HepG2 (cell line): Measurements from ENCODE around the gene SUOX. TPM values are rescaled to one million over a fixed set of nuclear protein-coding genes. Genes with fewer than 3 reads are reported as not detected.

Experiments used
- CCDC6 ChIP-seq: sonication (generic); formaldehyde crosslinking; IDR thresholded peaks from 2 replicates; pipeline ENCODE4 v1.8.1; 2022; ENCODE audit warnings: mild to moderate bottlenecking, missing genetic modification reagents, moderate library complexity
- CSRNP2 ChIP-seq: sonication (generic); formaldehyde crosslinking; conservative IDR thresholded peaks from 2 replicates; pipeline ENCODE4 v1.8.0; 2022; ENCODE audit warnings: low read depth, missing genetic modification reagents
- DMAP1 ChIP-seq: IDR thresholded peaks from 2 replicates; pipeline ENCODE4 v1.6.1; 2016
- ERF ChIP-seq: IDR thresholded peaks from 2 replicates; pipeline ENCODE4 v1.6.1; 2018; ENCODE audit warnings: missing biosample characterization, missing genetic modification reagents
- FOXK2 ChIP-seq: fragments of 450-650 bp; IDR thresholded peaks from 2 replicates; pipeline ENCODE4 v1.6.1; 2016
- GFI1 ChIP-seq: sonication (generic); formaldehyde crosslinking; IDR thresholded peaks from 2 replicates; pipeline ENCODE4 v1.5.0; 2020; ENCODE audit warnings: missing genetic modification reagents, mild to moderate bottlenecking, borderline replicate concordance
- KDM3A ChIP-seq: IDR thresholded peaks from 2 replicates; pipeline ENCODE4 v1.6.1; 2018; ENCODE audit warnings: low read depth, missing compliant biosample characterization
- KLF15 ChIP-seq: sonication (generic); formaldehyde crosslinking; IDR thresholded peaks from 2 replicates; pipeline ENCODE4 v1.8.1; 2023; ENCODE audit warnings: borderline replicate concordance, mild to moderate bottlenecking, inconsistent platforms, missing genetic modification reagents, mixed read lengths
- NFE2L2 ChIP-seq: fragments of 150-350 bp; IDR thresholded peaks from 2 replicates; pipeline ENCODE4 v1.6.1; 2014; ENCODE audit warnings: low read length
- PLSCR1 ChIP-seq: sonication (generic); formaldehyde crosslinking; IDR thresholded peaks from 2 replicates; pipeline ENCODE4 v1.5.0; 2020; ENCODE audit warnings: missing genetic modification reagents, mild to moderate bottlenecking, borderline replicate concordance
- SUZ12 ChIP-seq: fragments of 150-350 bp; IDR thresholded peaks from 2 replicates; pipeline ENCODE4 v1.6.1; 2014; ENCODE audit warnings: low read depth, low read length
- ZFP90 ChIP-seq: sonication (generic); formaldehyde crosslinking; IDR thresholded peaks from 2 replicates; pipeline ENCODE4 v1.8.0; 2022; ENCODE audit warnings: missing genetic modification reagents, mild to moderate bottlenecking, inconsistent platforms, borderline replicate concordance
- ZNF282 ChIP-seq: fragments of 450-650 bp; IDR thresholded peaks from 2 replicates; pipeline ENCODE4 v1.6.1; 2018; ENCODE audit not compliant: partially characterized antibody
- ZNF451 ChIP-seq: sonication (generic); formaldehyde crosslinking; IDR thresholded peaks from 2 replicates; pipeline ENCODE4 v1.5.0; 2020; ENCODE audit warnings: mild to moderate bottlenecking, missing genetic modification reagents
- ZNF530 ChIP-seq: sonication (generic); formaldehyde crosslinking; IDR thresholded peaks from 2 replicates; pipeline ENCODE4 v1.5.0; 2020; ENCODE audit warnings: low read depth, mild to moderate bottlenecking, missing genetic modification reagents
- ZNF558 ChIP-seq: sonication (generic); formaldehyde crosslinking; IDR thresholded peaks from 2 replicates; pipeline ENCODE4 v1.9.0; 2022; ENCODE audit warnings: mild to moderate bottlenecking, missing genetic modification reagents, borderline replicate concordance
- ZNF562 ChIP-seq: sonication (generic); formaldehyde crosslinking; IDR thresholded peaks from 2 replicates; pipeline ENCODE4 v1.8.0; 2022; ENCODE audit warnings: missing genetic modification reagents, borderline replicate concordance
- ZNF746 ChIP-seq: sonication (generic); formaldehyde crosslinking; IDR thresholded peaks from 2 replicates; pipeline ENCODE4 v1.8.0; 2022; ENCODE audit warnings: mild to moderate bottlenecking, missing genetic modification reagents
- ZSCAN25 ChIP-seq: sonication (generic); formaldehyde crosslinking; IDR thresholded peaks from 2 replicates; pipeline ENCODE4 v1.8.0; 2022; ENCODE audit warnings: mild to moderate bottlenecking, missing genetic modification reagents
- ZSCAN31 ChIP-seq: sonication (generic); formaldehyde crosslinking; IDR thresholded peaks from 2 replicates; pipeline ENCODE4 v1.5.0; 2020; ENCODE audit warnings: low read depth, mild to moderate bottlenecking, missing genetic modification reagents
- polyA plus RNA-seq, 8 experiments: library from polyadenylated mRNA; depleted of rRNA in 3 of 8; stranded (reverse) in 7 of 8; unstranded in 1 of 8; fragments of >200 nt; fragmentation: Illumina TruSeq in 4 of 8; extraction: Trizol in 4 of 8; gene quantifications; 2 replicates each; pipeline versions ENCODE4 v1.2.1 to v1.2.3, GENCODE V29; 2011 to 2016; ENCODE audit warnings: low read depth in 4 of 8, missing spikeins in 1 of 8, mixed read lengths in 1 of 8; ENCODE audit not compliant: insufficient read depth in 1 of 8
- total RNA-seq, 5 experiments: library from RNA; depleted of rRNA; stranded (reverse); fragments of >200 nt; fragmentation: Illumina TruSeq; extraction: Trizol; gene quantifications; 2 replicates each; pipeline ENCODE4 v1.2.3, GENCODE V29; 2016; ENCODE audit warnings: low read depth in 1 of 5
- TF ChIP-seq, protein P1 (sequence below): sonication (generic); formaldehyde crosslinking; IDR thresholded peaks from 2 replicates; pipeline ENCODE4 v1.5.0; 2020; ENCODE audit warnings: missing genetic modification reagents

The SUOX gene
- total and polyA plus RNA-seq, 2 of the 13 experiments (the other 11 are each of a cell fraction or from before 2014, with no cell fraction given), result 23.9 to 25.9 TPM

DNA sequence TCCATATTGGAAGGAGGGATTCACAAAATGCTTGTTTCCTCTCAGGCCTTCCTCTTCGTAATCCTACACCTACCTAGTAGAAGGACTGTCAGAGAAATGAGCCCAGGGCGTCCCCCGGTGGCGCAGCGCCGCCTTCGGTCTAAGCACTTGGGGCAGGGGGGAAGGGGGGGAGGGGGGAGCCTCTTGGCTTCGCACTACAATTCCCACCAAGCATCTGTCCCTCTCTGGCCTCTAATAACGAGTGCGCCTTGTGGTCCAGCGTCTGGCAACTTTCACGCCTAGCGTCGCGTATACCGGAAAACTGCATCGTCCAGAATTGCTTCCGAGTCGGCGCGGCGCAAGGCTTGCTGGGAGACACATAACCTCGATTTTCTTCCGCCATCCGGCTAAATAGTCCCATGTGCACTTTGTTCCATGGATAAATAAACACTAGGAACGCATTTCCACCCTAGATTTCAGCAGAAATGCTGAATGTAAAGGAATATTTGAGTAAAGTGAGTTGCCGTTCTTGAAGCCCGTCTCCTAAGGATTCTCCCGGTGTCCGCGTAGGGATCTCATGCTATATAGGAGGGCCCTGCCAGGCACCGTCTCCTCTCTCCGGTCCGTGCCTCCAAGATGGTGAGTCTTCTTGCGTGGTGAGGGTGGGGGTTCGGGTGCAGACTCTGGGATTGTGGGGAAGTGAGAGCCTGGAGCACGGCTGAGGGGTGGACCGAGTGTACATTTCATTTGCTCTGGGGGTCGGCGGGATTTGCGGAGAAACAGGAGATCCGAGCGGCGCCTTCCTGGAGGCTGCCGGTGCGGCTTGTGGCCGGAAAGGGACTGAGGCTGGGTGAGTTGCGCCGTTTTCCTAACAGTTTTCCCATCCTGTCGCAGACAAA is 44.7 kb downstream of the SUOX start, which contains the start of gene RPS26 (continued):
- TF ChIP-seq ZNF530 (CRISPR knock-in tag) (peak; percentile 56; the same call in 1 of the 2 replicates), DMAP1 (peak; percentile 96), ZSCAN31 (CRISPR knock-in tag) (peak; percentile 67; the same call in 1 of the 2 replicates), CCDC6 (CRISPR knock-in tag) (peak; percentile 89), SUZ12 (peak; percentile 61), ZNF746 (CRISPR knock-in tag) (peak; percentile 61; the same call in 1 of the 2 replicates), NFE2L2 (no peak), ZFP90 (CRISPR knock-in tag) (peak; percentile 95), ERF (CRISPR knock-in tag) (peak; percentile 62; the same call in 1 of the 2 replicates), KDM3A (CRISPR knock-in tag) (peak; percentile 74), ZNF282 (no peak), KLF15 (CRISPR knock-in tag) (peak; percentile 32; the same call in 1 of the 2 replicates), ZNF558 (0 out of 2 replicates have a peak, but pooled peaks have one; percentile 46), ZNF451 (CRISPR knock-in tag) (no peak), ZSCAN25 (CRISPR knock-in tag) (no peak), ZNF562 (CRISPR knock-in tag) (no peak), CSRNP2 (CRISPR knock-in tag) (no peak), PLSCR1 (CRISPR knock-in tag) (no peak), FOXK2 (no peak), GFI1 (CRISPR knock-in tag) (peak; percentile 56; the same call in 1 of the 2 replicates)
- TF ChIP-seq, protein P1, sequence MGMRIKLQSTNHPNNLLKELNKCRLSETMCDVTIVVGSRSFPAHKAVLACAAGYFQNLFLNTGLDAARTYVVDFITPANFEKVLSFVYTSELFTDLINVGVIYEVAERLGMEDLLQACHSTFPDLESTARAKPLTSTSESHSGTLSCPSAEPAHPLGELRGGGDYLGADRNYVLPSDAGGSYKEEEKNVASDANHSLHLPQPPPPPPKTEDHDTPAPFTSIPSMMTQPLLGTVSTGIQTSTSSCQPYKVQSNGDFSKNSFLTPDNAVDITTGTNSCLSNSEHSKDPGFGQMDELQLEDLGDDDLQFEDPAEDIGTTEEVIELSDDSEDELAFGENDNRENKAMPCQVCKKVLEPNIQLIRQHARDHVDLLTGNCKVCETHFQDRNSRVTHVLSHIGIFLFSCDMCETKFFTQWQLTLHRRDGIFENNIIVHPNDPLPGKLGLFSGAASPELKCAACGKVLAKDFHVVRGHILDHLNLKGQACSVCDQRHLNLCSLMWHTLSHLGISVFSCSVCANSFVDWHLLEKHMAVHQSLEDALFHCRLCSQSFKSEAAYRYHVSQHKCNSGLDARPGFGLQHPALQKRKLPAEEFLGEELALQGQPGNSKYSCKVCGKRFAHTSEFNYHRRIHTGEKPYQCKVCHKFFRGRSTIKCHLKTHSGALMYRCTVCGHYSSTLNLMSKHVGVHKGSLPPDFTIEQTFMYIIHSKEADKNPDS (CRISPR knock-in tag), result no peak; the same call in 1 of the 2 replicates
